GM21619 (cell line): ENCODE measurements around the gene ILKAP.

ENCODE experiments used
- ATAC-seq: cut with Tn5 transposase; IDR thresholded peaks from one replicate; pipeline ENCODE4 v1.9.1; 2021; ENCODE audit not compliant: unreplicated experiment

The ILKAP gene

DNA sequence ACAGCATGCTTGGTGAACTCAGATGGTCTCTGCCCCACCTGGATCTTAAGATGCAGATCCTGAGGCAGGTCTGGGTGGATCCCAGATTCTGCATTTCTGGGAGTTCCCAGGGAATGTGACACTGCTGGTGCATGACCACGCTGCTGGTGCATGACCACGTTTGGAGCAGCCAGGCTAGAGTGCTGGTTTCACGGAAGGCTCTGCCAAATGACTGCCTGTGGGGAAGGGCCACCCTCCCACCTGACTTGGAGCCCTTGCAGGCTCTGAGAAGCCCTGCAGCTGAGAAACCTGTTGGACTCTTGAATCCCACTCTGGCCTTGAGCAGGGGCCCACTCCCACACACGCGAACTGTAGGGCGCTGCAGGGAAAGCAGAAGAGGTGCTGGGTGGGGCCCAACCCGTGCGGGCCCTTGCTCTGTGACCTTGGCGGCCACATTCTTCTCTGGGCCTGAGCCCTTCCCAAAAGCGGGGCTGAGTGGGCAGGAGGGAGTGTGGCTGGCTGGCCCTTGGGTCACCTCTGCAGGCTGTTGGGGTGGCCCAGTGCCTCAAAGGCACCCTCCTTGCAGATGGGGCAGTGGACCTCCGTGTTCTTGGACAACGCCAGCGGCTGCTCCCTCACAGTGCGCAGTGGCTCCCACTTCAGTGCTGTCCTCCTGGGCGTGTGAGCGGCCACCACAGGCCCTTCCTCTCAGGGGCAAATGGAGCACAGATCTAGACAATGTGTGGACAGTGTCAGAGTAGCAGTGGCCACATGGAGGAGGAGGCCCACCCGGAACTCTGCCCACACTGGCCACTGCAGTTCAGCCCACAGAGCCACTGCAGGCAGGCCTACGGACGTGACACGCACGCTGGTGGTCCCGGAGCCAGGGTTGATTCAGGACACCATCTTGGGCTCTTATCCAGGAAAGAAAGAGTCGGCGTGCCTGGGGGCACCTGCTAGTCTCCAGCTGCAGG lies 36.8 kb downstream of the ILKAP start:
- no peak for ATAC-seq

DNA sequence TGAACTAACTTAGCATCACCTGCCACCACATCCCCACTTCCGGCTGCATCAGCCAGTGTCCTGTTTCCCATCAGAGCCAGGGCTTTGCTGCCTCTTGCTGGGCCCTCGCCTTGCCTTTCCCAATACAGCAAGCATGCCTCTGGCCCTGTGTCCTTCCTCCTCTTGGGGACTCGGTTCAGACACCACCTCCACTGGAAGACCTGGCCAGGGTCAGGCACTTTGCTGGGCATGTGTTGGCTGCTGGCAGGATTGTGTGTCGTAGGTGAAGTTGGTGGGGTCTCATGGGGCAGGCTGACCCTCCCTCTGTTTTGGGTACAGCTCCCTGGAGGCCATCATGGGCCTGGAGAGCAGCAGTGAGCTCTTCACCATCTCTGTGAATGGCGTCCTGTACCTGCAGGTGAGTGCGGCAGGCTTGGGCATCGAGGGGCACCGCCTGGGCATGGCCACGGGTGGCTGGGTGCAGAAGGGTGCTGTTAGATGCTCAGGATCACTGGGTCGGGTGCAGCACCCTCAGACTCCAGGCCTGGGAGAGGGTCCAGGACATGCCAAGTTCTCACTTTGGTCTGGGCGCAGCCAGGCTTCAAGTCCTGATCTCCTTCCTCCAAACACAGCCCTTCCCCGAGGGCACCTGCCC lies 38.1 kb downstream of the ILKAP start:
- no peak for ATAC-seq

DNA sequence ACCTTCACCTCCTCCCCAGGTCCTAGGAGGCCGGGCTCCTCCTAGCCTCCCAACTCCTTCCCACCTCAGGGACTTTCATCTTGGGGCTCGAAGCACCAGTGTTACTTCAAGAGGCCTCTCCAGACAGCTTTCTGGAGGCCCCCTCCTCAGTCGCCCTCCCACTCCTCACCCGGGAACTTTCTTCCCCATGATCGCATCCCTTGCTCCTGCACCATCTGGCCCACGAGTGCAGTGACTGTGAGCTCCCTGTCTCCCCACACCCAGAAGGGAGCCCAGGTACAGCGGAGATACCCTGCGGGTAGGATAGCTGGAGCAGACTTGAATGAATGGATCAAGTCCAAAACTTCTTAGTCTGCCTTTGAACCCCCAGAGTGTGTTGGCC lies 38.6 kb downstream of the ILKAP start:
- ATAC-seq: no peak

DNA sequence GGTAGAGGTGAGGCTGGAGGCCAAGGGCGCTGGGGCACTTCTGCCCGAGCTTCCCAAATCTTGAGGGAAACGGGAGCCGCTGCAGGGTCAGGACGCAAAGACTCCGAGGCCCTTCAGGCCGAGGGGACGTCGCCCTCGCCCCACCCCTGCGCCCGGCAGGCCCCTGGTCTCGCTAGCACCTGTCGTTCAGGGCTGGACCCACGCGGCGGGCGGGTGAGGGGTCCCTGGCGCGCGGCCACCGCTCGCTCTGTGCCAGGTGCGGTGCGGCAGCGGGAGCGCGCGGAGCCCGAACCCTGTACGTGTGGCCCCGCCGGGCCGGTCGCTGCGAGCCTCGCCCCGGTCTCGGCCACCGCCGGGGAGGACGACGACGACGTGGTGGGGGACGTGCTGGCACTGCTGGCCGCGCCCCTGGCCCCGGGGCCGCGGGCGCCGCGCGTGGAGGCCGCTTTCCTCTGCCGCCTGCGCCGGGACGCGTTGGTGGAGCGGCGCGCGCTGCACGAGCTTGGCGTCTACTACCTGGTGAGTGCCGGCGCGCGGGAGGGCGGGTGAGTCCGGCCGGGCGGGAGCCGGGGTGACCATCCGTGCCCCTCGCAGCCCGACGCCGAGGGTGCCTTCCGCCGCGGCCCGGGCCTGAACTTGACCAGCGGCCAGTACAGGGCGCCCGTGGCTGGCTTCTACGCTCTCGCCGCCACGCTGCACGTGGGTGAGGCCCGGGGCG lies 39.9 kb downstream of the ILKAP start:
- ATAC-seq: no peak

DNA sequence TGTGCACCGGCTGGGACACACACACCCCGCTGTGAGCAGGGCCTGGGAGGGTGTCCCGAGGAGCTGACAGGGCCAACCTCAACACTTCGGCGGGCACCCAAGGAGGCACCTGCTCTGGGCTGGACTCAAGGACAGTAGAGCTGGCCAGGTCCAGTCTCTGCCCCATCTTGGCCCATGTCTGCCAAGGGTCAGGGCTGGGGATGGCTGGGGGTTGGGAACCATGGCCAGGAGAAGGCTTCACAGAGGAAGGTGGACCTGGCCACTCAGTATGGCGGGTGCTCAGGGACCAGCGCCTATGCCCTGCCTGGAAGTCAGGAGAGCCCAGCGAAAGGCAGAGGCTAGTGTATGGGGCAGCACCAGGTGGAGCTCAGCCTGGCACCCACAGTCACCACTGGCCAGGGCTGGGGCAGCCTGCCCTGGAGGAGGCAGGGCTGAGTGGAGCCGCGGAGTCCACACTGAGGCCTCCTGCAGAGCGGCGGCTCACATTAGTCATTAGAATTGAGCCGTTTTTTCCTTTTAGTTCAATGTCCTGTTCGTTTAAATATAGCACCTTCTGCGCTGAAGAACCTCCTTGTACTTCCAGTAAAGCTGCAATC lies 40.6 kb downstream of the ILKAP start:
- no peak for ATAC-seq

DNA sequence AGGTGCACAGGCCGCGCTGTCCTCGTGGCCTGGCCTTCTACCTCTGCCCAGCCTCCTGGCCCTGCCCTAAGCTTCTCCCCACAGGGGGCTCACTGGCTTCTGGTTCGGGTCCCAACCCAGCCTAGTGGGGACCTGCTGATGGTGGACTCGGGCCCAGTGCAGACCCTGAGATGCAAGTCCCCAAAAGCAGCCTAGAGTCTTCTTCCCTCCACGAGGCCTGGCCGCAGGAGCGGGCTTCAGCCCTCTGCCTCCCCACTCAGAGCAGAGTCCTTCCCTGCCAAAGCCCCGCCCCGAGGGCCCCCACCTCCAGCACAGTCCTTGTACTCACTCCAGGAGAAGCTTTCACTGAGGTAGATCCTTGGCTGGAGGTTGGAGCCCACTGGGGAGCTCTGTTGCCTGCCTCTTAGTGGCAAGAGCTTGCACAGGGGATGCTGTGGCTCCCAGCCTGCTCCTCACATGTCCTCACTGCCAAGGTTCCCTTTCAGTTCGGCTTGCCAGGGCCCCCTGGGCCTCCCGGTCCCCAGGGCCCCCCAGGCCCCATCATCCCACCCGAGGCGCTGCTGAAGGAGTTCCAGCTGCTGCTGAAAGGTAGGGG lies 41.1 kb downstream of the ILKAP start:
- ATAC-seq: no peak

DNA sequence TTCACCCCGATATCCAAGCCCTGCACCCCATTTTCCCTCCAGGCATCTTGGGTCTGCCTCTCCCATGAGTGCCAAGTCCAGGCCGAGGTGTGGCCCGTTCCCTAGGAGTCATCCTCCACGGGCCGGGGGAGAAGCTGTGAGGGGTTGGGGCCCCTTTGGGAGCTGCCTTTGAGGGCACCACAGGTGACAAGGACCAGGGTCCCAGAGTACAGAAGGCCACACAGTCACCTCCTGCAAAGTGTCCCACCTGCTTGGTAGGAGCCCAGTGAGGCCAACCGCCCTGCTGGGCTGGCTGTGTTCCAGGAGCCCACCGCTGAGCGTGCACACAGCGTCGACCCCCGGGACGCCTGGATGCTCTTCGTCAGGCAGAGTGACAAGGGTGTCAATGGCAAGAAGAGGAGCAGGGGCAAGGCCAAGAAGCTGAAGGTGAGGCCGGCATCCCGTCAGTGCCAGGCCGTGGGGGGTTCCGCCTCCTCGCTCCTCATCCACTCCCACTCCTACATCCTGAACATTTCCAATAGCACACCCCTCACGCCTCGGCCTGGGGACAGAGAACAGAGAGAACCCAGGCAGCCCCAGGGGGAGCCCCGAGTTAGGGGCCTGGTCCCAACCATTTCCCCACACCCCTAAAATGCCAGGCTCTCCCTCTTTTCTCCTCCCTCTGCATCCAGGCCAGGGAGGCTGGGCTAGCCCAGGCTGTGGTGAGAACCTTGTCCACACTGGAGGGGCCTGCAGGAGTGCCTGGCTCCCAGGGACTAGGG lies 42.0 kb downstream of the ILKAP start:
- ATAC-seq: no peak

DNA sequence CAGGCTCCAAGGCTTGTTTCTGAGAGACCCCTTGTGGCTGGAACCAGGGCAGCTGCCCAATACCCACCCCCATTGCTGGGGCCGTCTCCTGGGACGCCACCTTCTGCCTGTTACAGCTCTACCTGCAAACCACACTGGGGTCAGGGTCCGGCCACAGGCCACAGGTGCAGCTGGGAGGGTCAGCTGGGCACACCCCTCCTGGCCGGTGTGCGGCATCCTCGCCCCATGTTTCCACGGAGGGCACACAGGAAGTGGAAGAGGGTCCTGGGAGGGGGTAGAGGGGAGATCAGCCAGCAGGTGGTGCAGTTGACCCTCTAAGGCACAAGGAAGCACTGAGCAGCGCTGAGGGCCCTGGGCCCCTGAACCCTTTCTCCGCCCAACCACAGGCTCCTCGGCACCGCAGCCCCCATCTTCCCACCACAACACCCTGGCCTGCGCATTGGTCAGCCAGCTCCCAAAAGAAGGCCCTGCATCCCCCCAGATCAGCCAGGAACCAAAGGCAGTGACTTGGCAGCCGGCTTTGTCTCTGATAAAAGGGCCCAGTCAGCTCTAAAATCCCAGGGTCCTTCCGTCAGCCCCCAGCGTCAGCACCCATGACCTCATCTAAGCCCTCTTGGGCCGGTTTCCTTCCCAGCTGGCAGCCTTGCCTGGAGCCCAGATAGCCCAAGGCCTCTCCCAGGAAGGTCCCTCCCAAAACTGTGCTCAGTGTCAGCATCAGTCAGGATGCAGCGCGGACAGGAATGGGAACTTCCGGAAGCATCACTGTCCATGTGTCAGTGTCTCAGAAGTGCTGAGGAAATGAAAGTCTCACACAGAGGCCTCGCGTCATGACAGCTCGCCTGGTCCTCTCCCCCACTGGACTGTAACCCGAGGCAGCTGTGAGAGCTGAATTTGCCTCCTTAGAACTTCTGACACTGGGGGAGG lies 43.0 kb downstream of the ILKAP start:
- no peak for ATAC-seq

DNA sequence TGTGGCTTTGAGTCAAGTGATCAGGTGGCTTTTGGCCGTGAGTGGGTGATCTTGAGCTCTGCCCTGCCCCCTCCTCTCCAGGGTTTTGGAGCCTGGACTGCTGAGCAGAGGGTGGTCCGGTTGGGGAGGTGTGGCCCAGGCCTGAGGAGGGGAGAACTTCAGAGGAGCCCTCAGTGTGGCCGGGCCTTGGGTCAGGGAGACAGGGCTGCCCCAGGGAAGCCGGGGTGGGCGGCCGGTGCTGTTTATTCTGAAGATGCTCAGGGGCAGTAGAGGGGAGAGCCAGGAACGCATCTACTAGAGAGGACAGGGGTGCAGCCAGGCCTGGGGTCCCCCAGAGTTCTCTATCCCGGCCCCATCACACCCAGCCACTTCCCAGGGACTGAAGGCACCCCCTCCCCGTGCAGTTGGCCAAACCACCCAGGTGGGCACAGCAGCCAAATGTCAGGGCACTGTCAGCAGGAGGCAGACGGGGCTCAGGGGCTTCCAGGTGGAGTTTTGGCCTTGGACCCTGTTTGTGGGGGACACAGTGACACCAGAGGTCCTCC lies 43.8 kb downstream of the ILKAP start:
- no peak for ATAC-seq

DNA sequence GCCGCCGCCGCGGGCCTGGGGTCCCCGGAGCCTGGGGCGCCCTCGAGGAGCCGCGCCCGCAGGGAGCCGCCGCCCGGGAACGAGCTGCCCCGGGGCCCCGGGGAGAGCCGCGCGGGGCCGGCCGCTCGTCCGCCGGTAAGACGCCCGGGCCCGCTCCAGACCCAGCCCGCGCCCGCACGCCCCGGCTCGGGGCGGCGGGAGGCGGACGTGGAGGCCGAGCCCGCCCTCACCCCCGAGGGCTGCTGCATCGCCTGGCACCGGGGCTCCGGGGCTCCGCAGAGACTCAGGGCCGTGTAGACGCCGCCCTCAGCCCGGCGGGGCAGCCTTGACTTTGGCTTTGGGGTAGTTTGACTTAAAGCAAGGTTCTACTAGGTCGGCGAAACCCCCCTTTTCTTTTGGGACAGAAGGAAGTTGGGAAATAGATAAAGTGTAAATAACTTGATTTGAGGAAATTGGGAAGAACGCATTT lies 44.4 kb downstream of the ILKAP start:
- ATAC-seq: peak; percentile 24

DNA sequence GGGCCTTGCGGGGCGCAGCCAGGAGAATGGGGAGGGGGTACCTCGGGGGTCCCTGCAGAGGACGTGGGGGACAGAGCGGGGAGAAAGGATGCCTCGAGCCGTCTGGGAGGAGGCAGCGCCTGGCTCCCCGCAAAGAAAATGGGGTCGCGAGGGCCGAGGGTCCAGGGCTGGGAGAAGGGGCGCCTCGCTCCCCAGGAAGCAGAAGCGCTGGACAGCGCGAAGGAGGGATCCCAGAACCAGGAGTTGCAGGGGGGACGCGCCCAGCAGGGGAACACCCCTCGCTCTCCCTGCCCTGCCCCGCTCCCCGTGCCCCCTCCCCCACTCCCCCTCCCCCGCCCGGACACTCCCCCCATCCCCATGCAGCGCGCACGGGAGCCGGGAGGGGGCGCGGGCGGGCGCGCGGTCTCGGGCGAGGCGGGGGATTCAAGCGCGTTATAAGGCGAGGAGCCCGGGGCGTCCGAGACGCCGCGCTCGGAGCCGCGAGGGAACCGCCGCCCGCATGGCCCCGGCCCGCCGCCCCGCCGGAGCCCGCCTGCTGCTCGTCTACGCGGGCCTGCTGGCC lies 44.9 kb downstream of the ILKAP start, which contains the start of gene ERFE:
ERFE (plus strand) TSS at position 462 of the 562 bp plus-strand sequence; CDS start at position 500, 38 bp downstream.
- ATAC-seq: peak; percentile 60

DNA sequence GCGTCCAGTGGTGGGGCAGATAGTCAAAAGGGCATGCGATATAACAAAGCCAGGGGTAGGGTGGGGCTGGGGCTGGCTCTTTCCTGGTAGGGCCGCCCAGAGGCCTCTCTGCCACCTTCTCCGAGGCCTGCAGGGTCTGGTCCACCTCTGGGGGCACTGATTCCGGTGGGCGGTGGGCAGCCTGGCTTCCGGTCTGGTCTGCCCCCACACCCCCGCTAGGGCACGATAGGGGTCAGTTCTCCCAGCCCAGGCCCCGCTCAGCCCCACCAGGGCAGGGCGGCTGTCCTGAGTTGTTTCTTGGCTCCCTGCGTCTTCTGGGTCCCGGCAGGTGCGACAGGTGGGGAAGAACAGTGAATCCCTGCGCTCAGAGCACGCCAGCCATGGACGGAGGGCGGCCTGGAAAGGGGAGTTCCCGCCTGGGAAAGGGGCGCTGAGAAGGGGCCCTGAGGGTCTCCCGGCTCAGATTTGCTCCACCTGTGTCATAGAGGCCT lies 45.4 kb downstream of the ILKAP start:
- no peak for ATAC-seq

DNA sequence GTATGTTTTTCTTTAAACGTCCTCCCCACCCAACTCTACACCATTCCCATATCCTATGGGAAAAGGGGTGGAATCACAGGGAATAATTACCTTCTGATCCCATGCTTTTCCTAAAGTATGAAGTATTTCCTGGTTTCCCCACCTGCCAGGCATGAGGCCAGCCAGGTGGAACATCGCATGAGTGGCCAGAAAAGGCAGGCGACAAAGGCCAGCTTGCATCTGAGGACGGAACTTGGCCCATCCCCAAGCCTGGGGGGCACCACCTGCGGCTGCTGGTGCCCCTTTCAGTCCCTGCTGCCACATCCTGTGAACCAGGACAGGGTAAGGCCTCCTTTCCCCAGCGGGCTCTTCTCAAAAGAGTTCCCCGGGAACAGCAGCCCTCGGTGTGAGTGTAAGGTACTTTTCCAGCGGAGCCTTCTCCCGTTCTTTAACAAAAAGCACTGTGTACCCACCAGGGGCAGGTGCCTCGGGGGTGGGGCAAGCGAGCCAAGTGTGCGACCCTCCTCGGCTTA lies 45.9 kb downstream of the ILKAP start:
- ATAC-seq: no peak

DNA sequence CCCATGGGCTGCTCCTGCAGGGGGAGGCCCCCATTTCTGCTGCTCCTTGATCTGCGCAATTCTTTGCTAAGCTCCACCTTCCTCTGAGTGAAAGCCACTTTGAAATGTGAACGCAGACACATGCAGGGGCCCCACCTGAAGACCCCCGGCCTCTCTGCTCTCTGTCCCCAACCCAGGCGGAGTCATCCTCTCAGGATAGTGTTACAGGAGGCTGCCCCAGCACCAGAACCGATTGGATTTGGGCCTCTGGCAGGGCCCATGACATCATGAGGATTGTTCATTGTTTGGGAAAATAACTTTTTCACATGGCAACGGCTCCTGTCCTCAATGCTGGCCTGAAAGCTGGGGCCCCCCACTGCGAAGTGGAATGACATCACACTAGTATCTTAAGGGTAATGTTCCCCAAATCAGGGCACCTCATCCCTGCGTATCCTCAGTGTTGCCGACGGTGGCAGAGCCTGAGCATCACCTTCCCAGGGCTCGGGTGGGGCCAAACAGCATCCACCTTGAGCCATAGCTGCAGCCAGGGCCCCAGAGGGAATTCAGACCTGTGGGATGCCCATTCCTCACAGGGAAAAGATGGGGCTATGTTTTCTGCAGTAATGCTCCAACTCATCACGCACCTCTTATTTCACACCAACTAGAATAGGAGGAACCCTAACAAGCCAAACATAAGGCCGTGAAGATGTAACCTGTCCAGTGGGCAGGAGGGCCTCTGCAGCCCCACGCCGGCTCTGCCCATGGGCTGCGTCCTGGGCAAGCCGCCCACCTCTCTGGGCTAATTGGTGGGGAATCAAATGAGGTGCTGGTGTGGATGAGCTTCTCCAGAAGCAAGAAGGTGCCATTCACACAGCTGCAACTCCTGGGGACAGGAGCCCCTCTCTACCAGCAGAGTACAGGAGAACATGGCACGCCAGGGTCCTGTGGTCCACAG lies 47.5 kb downstream of the ILKAP start:
- no peak for ATAC-seq

DNA sequence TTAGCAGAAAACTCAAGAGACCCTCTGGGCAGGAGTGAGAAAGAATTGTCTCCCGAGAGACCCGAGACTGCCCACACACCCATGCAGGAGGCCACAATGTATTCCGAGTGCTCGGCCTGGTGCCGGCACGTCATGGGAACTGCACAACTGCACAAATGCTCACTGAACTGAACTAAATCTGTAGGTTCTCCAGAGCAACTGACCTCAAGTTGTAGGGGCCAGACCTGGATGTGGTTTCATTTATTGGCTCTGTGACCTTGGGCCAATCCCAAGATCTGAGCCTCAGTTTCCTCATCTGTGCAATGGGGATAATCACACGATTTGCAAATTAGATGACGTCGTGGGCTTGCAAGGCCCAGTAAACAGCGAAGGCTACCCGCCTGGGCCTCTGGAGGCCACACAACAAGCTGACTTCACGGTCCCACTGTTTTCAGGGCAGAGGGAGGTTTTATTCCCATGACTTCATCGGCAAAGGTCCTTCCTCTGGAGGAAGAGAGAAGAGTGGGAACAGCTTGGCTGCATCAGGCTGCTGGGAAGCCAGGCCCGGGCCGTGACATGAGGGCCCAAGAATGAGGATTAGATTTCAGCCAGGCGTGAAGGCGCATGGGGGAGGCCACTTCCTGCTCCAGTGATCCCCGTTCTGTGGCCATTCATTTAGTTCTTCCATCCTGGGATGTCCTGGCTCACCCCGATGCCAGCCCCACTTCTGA lies 48.3 kb downstream of the ILKAP start:
- ATAC-seq: no peak

DNA sequence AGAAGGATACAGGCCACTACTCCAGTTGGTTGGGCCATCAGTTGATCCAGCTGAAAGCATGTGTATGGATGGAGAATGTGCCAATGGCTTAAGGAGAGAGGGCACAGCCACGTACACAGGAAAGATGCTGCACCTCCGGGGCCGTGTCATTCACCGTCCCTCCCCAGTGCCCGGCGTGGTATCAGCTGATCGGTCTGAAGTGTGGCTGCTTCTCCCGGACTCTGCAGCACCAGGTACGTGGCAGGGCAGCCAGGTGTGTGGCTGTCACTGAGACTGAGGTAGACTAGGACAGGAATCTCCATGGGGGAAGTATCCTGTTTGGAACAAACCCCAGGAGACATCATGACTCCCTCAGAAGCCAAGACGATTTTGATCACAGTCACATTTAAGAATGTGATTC lies 48.9 kb downstream of the ILKAP start:
- no peak for ATAC-seq
